PFSK-1 (cell line): ENCODE measurements around the gene SLC30A1.

ENCODE experiments used
- FOXP2 ChIP-seq: optimal IDR thresholded peaks from 2 replicates; pipeline ENCODE3; 2011; ENCODE audit warnings: borderline replicate concordance, control low read depth, inconsistent platforms; ENCODE audit not compliant: insufficient read depth; ENCODE audit errors: extremely low read length, extremely low read depth
- POLR2AphosphoS5 ChIP-seq: IDR thresholded peaks from 2 replicates; pipeline ENCODE4 v1.6.1; 2012; ENCODE audit warnings: low read depth, mild to moderate bottlenecking, control low read depth, low read length, moderate library complexity
- REST ChIP-seq, 2 experiments: IDR thresholded peaks; 2 replicates each; pipeline versions ENCODE4 v1.6.1 to v1.8.0; 2011 to 2012; ENCODE audit warnings: low read depth in 2 of 2, low read length in 2 of 2, control low read depth in 1 of 2, inconsistent platforms in 1 of 2, mild to moderate bottlenecking in 1 of 2, moderate library complexity in 1 of 2; ENCODE audit not compliant: insufficient read depth in 1 of 2
- SIN3A ChIP-seq: IDR thresholded peaks from 2 replicates; pipeline ENCODE4 v1.6.1; 2012; ENCODE audit warnings: mild to moderate bottlenecking, low read length, moderate library complexity, borderline replicate concordance; ENCODE audit not compliant: insufficient read depth
- TAF1 ChIP-seq: IDR thresholded peaks from 2 replicates; pipeline ENCODE4 v1.6.1; 2012; ENCODE audit warnings: low read length, control low read depth, borderline replicate concordance; ENCODE audit not compliant: insufficient read depth

Gene SLC30A1

GRCh38 chr1:211531194-211532087, 47.5 kb downstream of the SLC30A1 start:
- TF ChIP-seq POLR2AphosphoS5 (no peak), SIN3A (no peak), TAF1 (no peak), REST (IDR thresholded peaks at IDR 0.05; ENCODE audit: insufficient read depth in 1 of 2, low read depth in 2 of 2, low read length in 2 of 2) (no peak), FOXP2 (no peak)

- TF ChIP-seq TAF1: no peak
- no peak for TF ChIP-seq POLR2AphosphoS5
- TF ChIP-seq REST (IDR thresholded peaks at IDR 0.05; ENCODE audit: insufficient read depth in 1 of 2, low read depth in 2 of 2, low read length in 2 of 2): no peak
- no peak for TF ChIP-seq SIN3A
- TF ChIP-seq FOXP2: no peak
Measured at GRCh38 chr1:211530102-211530501, 48.9 kb downstream of the SLC30A1 start.

- TF ChIP-seq FOXP2 (no peak), TAF1 (no peak), SIN3A (no peak), REST (IDR thresholded peaks at IDR 0.05; ENCODE audit: insufficient read depth in 1 of 2, low read depth in 2 of 2, low read length in 2 of 2) (no peak), POLR2AphosphoS5 (no peak)
Measured at GRCh38 chr1:211529453-211529852, 49.5 kb downstream of the SLC30A1 start.

GRCh38 chr1:211529011-211529410, 50.0 kb downstream of the SLC30A1 start:
- no peak for TF ChIP-seq SIN3A
- TF ChIP-seq POLR2AphosphoS5: no peak
- TF ChIP-seq TAF1: no peak
- no peak for TF ChIP-seq FOXP2
- TF ChIP-seq REST (IDR thresholded peaks at IDR 0.05; ENCODE audit: insufficient read depth in 1 of 2, low read depth in 2 of 2, low read length in 2 of 2): no peak
